KOPT-K1 (cell line): ENCODE measurements around the gene CNBD2.
"Not testable (repeated sequence)": the region's sequence is repeated elsewhere in the genome, so short reads cannot be mapped to it uniquely, and the experiment has no call there.

Experiments
- H3K27ac ChIP-seq: fragments of 200-600 bp; sonication (generic); 2 replicates; pipeline ENCODE4 v1.5.1; 2016; ENCODE audit warnings: antibody characterized with exemption, mild to moderate bottlenecking, low read depth, low read length; ENCODE audit not compliant: poor library complexity, severe bottlenecking
- H3K36me3 ChIP-seq: fragments of 200-600 bp; sonication (generic); 2 replicates; pipeline ENCODE4 v1.5.1; 2017; ENCODE audit warnings: antibody characterized with exemption, mild to moderate bottlenecking, low read length, moderate library complexity; ENCODE audit not compliant: insufficient read depth
- H3K9me3 ChIP-seq: fragments of 200-600 bp; sonication (generic); 2 replicates; pipeline ENCODE4 v1.5.1; 2017; ENCODE audit warnings: antibody characterized with exemption, low read length, mild to moderate bottlenecking; ENCODE audit not compliant: insufficient read depth, poor library complexity, severe bottlenecking

The CNBD2 gene

GRCh38 chr20:36030149-36030548 lies 61.8 kb downstream of the CNBD2 start:
- Histone ChIP-seq H3K27ac (no peak overlapping the region), H3K36me3 (no peaks in the 10 kb centered on the region), H3K9me3 (no peaks in the 10 kb centered on the region)

DNA sequence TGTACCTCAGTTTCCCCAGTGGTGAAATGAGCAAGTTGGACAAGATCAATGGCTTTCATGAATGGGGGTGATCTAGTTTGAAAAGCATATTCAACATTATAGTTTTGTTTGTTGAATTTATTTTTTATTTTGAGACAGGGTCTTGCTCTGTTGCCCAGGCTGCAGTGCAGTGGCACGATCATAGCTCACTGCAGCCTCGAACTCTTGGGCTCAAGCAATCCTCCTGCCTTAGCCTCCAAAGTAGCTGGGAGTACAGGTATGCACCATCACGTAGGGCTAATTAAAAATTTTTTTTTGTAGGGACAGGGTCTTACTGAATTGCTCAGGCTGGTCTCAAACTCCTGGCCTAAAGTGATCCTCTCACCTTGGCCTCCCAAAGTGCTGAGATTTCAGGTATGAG lies 63.4 kb downstream of the CNBD2 start:
- Histone ChIP-seq H3K27ac (no peak overlapping the region), H3K9me3 (no peaks in the 10 kb centered on the region), H3K36me3 (no peaks in the 10 kb centered on the region)

- no peak overlapping the region for H3K27ac ChIP-seq
- no peaks in the 10 kb centered on the region for H3K9me3 ChIP-seq
- H3K36me3 ChIP-seq: no peaks in the 10 kb centered on the region
Measured at GRCh38 chr20:36034875-36035274, 66.5 kb downstream of the CNBD2 start.

- Histone ChIP-seq H3K9me3 (no peaks in the 10 kb centered on the region), H3K36me3 (no peaks in the 10 kb centered on the region), H3K27ac (no peak overlapping the region)
Measured at GRCh38 chr20:36035745-36036144, 67.4 kb downstream of the CNBD2 start.

- H3K9me3 ChIP-seq: no peaks in the 10 kb centered on the region
- H3K27ac ChIP-seq: no peak overlapping the region
Measured at GRCh38 chr20:36036688-36037087, 68.3 kb downstream of the CNBD2 start.

GRCh38 chr20:36040571-36040970 lies 72.2 kb downstream of the CNBD2 start:
- H3K36me3 ChIP-seq: peaks cover 15% of the 10 kb centered on the region
- H3K27ac ChIP-seq: no peak overlapping the region
- no peaks in the 10 kb centered on the region for H3K9me3 ChIP-seq

More at GRCh38 chr20:36036688-36037087, 68.3 kb downstream of the CNBD2 start:
- no peaks in the 10 kb centered on the region for H3K36me3 ChIP-seq

- no peak overlapping the region for H3K27ac ChIP-seq
- H3K9me3 ChIP-seq: no peaks in the 10 kb centered on the region
- H3K36me3 ChIP-seq: peaks cover 37% of the 10 kb centered on the region
Measured at GRCh38 chr20:36043441-36043840, 75.1 kb downstream of the CNBD2 start.

DNA sequence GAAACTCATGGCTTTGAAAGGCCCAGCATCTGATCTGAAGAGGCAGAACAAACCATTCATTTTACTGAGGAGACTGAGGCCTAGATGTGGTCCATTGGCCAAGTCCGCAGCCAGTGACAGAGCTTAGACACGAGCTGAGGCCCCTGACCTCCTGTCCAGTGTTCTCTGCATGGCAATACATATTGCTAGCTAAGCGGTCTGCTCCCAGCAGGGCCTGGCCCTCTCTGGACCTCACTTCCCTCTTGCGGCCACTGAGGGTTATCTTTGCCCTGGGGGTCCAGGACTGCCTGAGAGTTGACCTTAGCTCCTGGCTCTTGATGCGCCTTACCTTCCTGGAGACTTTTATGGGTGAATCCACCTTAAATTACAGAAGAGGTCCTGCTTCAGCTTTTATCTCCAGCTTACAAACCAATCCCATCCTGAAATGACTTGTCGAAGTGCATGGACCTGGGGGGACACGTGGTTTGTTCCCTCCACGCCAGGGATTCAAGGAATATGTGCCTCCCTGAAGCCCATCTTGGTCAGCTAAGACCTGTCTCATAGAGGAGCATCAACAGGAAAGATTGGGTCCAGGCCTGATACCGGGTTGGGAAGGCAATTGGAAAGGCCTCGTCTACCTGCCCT lies 75.6 kb downstream of the CNBD2 start:
- no peak overlapping the region for H3K27ac ChIP-seq
- peaks cover 42% of the 10 kb centered on the region for H3K36me3 ChIP-seq
- no peaks in the 10 kb centered on the region for H3K9me3 ChIP-seq

- Histone ChIP-seq H3K9me3 (no peaks in the 10 kb centered on the region), H3K36me3 (peaks cover 43% of the 10 kb centered on the region), H3K27ac (no peak overlapping the region)
Measured at GRCh38 chr20:36045373-36045714, 77.0 kb downstream of the CNBD2 start.

- not testable (repeated sequence) for H3K27ac ChIP-seq, H3K9me3 ChIP-seq
- H3K36me3 ChIP-seq: peaks cover 43% of the 10 kb centered on the region
Measured at GRCh38 chr20:36046073-36046798, 77.8 kb downstream of the CNBD2 start.

DNA sequence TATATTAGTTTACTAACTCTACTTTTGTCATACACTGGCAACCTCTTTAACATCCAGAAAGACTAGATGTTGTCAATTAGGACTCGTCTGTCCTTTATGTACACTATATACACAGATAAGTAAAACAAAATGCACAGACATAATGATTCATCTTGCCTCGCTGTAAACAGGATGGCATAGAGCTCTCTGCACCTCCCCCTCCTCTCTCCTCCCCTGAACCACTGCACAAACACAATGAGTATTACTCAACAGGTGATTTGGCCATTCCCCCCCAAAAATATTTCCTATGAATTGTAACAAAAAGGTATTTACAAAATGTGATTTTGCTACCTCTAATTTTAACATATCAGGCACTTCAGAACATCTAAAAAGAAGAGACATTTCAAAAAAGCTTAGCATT lies 81.0 kb downstream of the CNBD2 start:
- peak overlapping the region; percentile 95 for H3K27ac ChIP-seq

GRCh38 chr20:36050436-36051317 lies 82.3 kb downstream of the CNBD2 start:
- Histone ChIP-seq H3K9me3 (no peaks in the 10 kb centered on the region), H3K27ac (peak overlapping the region; percentile 95)

More for the DNA sequence above, 81.0 kb downstream of the CNBD2 start:
- H3K36me3 ChIP-seq: peaks cover 39% of the 10 kb centered on the region
- H3K9me3 ChIP-seq: not testable (repeated sequence)

DNA sequence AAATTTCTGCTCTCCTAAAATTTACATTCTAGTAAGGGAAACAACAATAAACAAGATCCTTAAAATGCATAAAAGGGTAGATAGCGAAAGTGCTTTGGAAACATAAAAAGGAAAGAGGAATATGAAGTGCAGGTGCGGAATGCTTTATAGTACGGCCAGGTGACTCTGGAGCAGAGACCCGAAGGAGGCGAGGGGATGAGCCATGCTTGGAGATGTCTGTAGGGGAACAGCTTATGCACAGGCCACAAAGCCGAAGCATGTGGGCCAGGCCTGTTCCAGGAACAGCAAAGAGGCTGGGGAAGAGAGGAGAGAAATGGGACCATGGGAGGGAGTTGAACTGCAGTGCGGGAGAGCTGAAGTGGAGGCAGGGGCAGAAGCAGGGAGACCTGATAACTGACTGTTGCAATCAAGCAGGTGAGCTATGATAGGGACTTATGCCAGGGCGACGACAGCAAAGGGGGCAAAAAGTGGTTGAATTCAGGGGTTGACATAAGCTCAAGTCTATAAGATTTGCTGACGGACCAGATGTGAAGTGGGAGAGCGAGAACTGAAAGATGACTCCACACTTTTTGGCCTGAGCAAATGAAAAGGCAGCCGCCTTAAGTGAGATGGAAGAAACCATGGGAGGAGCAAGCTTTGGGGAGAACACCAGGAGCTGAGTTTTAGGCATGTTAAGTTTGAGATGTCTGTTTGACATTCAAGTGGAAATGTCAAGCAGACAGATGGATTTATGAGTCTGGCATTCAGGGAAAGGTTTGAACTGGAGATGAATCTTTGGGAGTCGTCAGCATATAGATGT lies 83.1 kb downstream of the CNBD2 start:
- Histone ChIP-seq H3K36me3 (peaks cover 22% of the 10 kb centered on the region), H3K9me3 (no peaks in the 10 kb centered on the region), H3K27ac (peak overlapping the region; percentile 95)

More at GRCh38 chr20:36050436-36051317, 82.3 kb downstream of the CNBD2 start:
- peaks cover 28% of the 10 kb centered on the region for H3K36me3 ChIP-seq

GRCh38 chr20:36052117-36052513 lies 83.7 kb downstream of the CNBD2 start:
- H3K9me3 ChIP-seq: no peaks in the 10 kb centered on the region
- H3K27ac ChIP-seq: no peak overlapping the region
- H3K36me3 ChIP-seq: peaks cover 18% of the 10 kb centered on the region
